ENCODE results near the gene PREPL.
"Not testable (repeated sequence)": the region's sequence is repeated elsewhere in the genome, so short reads cannot be mapped to it uniquely, and the experiment has no call there.

PREPL gene

GRCh38 chr2:44361330-44362206, at the start of gene PREPL, which contains the start of gene CAMKMT:
Gene PREPL (minus strand): TSS chr2:44361494. CDS start chr2:44346342, 15,152 bp downstream.
Gene CAMKMT (plus strand): TSS chr2:44361947.
- in situ Hi-C loops (cut with MboI; ENCODE audit: low sequenced_read_pairs), result no loop called here

- in situ Hi-C loops (cut with MboI; ENCODE audit: low sequenced_read_pairs), result no loop called here
Measured at GRCh38 chr2:44398243-44398897, 37.1 kb upstream of the PREPL start.

GRCh38 chr2:44397447-44398175, 36.3 kb upstream of the PREPL start:
- in situ Hi-C loops (cut with MboI; ENCODE audit: low sequenced_read_pairs), result no loop called here

- in situ Hi-C loops (cut with MboI; ENCODE audit: low sequenced_read_pairs), result no loop called here
Measured at GRCh38 chr2:44392338-44392943, 31.1 kb upstream of the PREPL start.

GRCh38 chr2:44389895-44390294, 28.6 kb upstream of the PREPL start:
- in situ Hi-C loops (cut with MboI; ENCODE audit: low sequenced_read_pairs), result no loop called here

- in situ Hi-C loops (cut with MboI; ENCODE audit: low sequenced_read_pairs), result no loop called here
Measured at GRCh38 chr2:44388877-44389276, 27.6 kb upstream of the PREPL start.

GRCh38 chr2:44385226-44385625, 23.9 kb upstream of the PREPL start:
- in situ Hi-C loops (cut with MboI; ENCODE audit: low sequenced_read_pairs), result not testable (repeated sequence)

- in situ Hi-C loops (cut with MboI; ENCODE audit: low sequenced_read_pairs), result no loop called here
Measured at GRCh38 chr2:44377486-44377885, 16.2 kb upstream of the PREPL start.

- in situ Hi-C loops (cut with MboI; ENCODE audit: low sequenced_read_pairs), result no loop called here
Measured at GRCh38 chr2:44372246-44372645, 11.0 kb upstream of the PREPL start.

- in situ Hi-C loops (cut with MboI; ENCODE audit: low sequenced_read_pairs), result no loop called here
Measured at GRCh38 chr2:44371445-44371844, 10.2 kb upstream of the PREPL start.

GRCh38 chr2:44369392-44369791, 8.1 kb upstream of the PREPL start:
- in situ Hi-C loops (cut with MboI; ENCODE audit: low sequenced_read_pairs), result no loop called here

GRCh38 chr2:44367591-44367990, 6.3 kb upstream of the PREPL start:
- in situ Hi-C loops (cut with MboI; ENCODE audit: low sequenced_read_pairs), result no loop called here

- in situ Hi-C loops (cut with MboI; ENCODE audit: low sequenced_read_pairs), result no loop called here
Measured at GRCh38 chr2:44364604-44365003, 3.3 kb upstream of the PREPL start.

GRCh38 chr2:44362207-44363015, 1.1 kb upstream of the PREPL start:
- in situ Hi-C loops (cut with MboI; ENCODE audit: low sequenced_read_pairs), result no loop called here

GRCh38 chr2:44360749-44361329, 455 bp downstream of the PREPL start:
- in situ Hi-C loops (cut with MboI; ENCODE audit: low sequenced_read_pairs), result no loop called here

GRCh38 chr2:44358503-44358902, 2.8 kb downstream of the PREPL start:
- in situ Hi-C loops (cut with MboI; ENCODE audit: low sequenced_read_pairs), result no loop called here

GRCh38 chr2:44354761-44355160, 6.5 kb downstream of the PREPL start:
- in situ Hi-C loops (cut with MboI; ENCODE audit: low sequenced_read_pairs), result no loop called here

- in situ Hi-C loops (cut with MboI; ENCODE audit: low sequenced_read_pairs), result no loop called here
Measured at GRCh38 chr2:44352510-44352909, 8.8 kb downstream of the PREPL start.

GRCh38 chr2:44351676-44352075, 9.6 kb downstream of the PREPL start:
- in situ Hi-C loops (cut with MboI; ENCODE audit: low sequenced_read_pairs), result no loop called here

GRCh38 chr2:44351088-44351487, 10.2 kb downstream of the PREPL start:
- in situ Hi-C loops (cut with MboI; ENCODE audit: low sequenced_read_pairs), result no loop called here
